H4 (cell line): Measurements from ENCODE around the gene FOLR3. TPM values are rescaled to one million over a fixed set of nuclear protein-coding genes. Genes with fewer than 3 reads are reported as not detected.
"Not testable (repeated sequence)": the region's sequence is repeated elsewhere in the genome, so short reads cannot be mapped to it uniquely, and the experiment has no call there.

Experiments
- DNase-seq: peaks from one replicate; pipeline ENCODE4 v3.0.0-alpha.2; 2015; ENCODE audit warnings: low spot score
- total RNA-seq: library from RNA; depleted of rRNA; stranded (reverse); fragments of >200 nt; shearing (Covaris generic); gene quantifications from 2 replicates; pipeline ENCODE4 v1.2.3, GENCODE V29; 2014; rRNA removed

FOLR3 gene
- total RNA-seq, 1 experiment from 2014 or later, result not detected

DNA sequence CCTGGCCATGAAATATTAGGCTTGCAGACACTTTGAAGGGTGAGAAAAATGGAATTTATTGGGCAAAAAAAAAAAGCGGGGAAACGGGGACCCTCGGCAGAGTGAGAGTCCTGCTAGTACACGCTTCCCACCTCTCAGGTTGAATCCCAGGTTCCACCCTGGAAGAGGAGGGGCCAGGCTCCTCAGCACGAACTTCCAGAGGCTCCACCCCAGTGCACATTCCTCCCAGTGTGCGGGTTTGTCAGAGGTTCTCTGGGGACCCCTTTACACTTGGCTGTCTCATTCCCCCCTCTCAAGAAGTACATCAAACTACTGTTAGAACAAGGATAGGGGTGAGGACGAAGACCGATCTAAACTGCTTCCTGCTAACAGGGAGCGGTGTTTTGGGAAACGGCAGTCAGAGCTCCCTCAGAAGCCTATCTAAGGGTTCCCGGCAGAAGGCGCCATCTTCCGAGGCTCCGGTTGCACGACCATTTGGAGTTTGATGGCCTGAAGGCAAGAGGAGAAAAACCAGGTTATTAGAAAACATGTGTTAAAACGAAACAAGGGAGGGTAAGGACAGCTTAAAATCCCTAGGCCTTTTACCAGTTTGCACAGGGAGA lies 27.5 kb downstream of the FOLR3 start:
- no peak for DNase-seq

DNA sequence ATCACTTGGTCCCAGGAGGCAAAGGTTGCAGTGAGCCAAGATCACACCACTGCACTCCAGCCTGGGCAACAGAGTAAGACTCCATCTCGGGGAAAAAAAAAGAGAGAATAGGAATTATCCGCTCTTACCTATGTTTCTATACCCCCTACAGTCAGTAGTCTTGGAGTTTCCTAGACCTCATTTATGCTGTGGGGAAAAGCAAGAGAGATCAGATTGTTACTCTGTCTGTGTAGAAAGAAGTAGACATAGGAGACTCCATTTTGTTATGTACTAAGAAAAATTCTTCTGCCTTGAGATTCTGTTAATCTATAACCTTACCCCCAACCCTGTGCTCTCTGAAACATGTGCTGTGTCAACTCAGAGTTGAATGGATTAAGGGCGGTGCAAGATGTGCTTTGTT lies 28.7 kb downstream of the FOLR3 start:
- DNase-seq, result not testable (repeated sequence)

DNA sequence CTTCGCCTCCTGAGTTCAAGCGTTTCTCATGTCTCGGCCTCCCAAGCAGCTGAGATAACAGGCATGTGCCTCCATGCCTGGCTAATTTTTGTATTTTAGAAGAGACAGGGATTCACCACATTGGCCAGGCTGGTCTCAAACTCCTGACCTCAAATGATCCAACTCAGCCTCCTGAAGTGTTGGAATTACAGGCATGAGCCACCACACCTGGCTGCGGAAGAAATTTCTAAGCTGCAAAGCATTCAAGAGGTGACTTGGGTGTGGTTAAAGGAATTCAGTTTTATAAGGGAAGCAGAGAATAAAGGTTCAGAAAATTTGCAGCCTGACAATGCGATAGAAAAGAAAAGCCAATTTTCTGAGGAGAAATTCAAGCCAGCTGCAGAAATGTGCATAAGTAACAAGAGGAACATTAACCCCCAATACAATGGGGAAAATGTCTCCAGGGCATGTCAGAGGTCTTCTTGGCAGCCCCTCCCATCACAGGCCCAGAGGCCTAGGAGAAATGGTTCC lies 33.6 kb downstream of the FOLR3 start:
- DNase-seq, result not testable (repeated sequence)

DNA sequence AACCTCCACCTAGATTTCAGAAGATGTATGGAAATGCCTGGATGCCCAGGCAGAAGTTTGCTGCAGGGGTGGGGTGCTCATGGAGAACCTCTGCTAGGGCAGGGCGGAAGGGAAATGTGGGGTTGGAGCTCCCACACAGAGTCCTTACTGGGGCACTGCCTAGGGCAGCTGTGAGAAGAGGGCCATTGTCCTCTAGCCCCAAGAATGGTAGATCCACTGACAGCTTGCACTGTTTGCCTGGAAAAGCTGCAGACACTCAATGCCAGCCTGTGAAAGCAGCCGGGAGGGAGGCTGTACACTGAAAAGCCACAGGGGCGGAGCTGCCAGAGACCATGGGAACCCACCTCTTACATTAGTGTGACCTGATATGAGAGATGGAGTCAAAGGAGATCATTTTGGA lies 34.2 kb downstream of the FOLR3 start:
- not testable (repeated sequence) for DNase-seq

GRCh38 chr11:72172043-72172442 lies 36.5 kb downstream of the FOLR3 start:
- DNase-seq, result not testable (repeated sequence)

GRCh38 chr11:72173291-72173690 lies 37.8 kb downstream of the FOLR3 start:
- no peak for DNase-seq

DNA sequence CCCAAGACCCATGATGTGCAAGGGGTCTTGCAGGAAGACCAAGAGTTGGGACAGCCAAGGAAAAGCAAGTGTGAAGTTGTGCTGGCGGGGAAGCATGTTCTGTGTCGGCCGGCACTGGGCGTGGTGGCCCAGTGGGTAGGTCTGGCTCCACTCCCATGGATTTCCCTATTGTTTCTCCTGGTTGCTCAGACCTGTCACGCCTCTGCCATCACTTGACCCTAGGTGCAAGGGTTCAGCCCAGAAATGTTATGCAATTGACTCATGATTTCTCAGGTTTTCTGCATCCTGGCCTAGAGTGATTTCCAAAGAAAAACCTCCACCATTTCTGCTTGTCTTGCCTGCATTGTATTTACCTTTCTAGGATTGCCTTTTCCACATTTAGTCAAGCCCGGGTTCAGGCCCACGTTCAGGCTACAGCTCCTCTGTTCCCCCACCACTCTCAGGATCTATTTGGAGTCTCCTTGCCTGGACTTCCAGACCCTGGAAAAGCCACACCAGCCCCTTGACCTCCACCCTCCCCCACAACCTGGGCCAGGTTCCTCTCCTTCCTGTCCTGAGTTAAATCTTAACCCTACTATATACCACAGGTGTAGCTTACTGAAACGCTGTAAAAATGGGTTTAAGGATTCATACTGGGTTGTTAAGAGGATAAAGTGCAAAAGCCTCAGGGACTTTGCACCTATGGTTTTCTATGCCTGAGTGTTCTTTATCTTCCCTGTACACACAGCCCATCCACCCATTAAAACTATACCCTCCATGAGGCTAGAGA lies 39.0 kb downstream of the FOLR3 start:
- DNase-seq, result no peak

DNA sequence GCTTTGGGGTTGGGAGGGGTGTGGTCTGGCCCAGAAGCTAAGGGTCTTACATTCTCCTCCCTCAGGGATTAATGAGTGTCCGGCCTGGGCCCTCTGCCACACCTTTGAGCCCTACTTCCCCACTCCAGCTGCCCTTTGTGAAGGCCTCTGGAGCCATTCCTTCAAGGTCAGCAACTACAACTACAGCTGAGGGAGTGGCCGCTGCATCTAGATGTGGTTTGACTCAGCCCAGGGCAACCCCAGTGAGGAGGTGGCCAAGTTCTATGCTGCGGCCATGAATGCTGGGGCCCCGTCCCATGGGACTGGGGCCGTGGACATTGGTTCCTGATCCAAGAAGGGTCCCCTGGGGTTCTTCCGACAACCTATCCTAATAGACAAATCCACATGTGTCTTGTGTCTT lies 42.1 kb downstream of the FOLR3 start:
- no peak for DNase-seq

GRCh38 chr11:72179049-72179803 lies 43.7 kb downstream of the FOLR3 start:
- no peak for DNase-seq

GRCh38 chr11:72179804-72180396 lies 44.4 kb downstream of the FOLR3 start:
- DNase-seq, result no peak

GRCh38 chr11:72180892-72181552 lies 45.5 kb downstream of the FOLR3 start:
- DNase-seq, result not testable (repeated sequence)

- DNase-seq, result not testable (repeated sequence)
Observed at GRCh38 chr11:72181553-72181958, 46.0 kb downstream of the FOLR3 start.

- no peak for DNase-seq
Observed at GRCh38 chr11:72188267-72188666, 52.7 kb downstream of the FOLR3 start.

Other genes with a start within 250 kb of the FOLR3 start
- 1.4 and 2.6 TPM in 2 replicates for gene XNDC1N, start 207.1 kb upstream of the FOLR3 start, total RNA-seq
- gene RNF121, start 206.7 kb upstream of the FOLR3 start, total RNA-seq, result 19.1 and 25.8 TPM in 2 replicates
- gene IL18BP, start 136.8 kb upstream of the FOLR3 start, total RNA-seq, result 0.60 and 1.2 TPM in 2 replicates
- gene NUMA1, start 55.2 kb upstream of the FOLR3 start, total RNA-seq, result 67.5 and 71.5 TPM in 2 replicates
- gene LRRC51, start 54.9 kb upstream of the FOLR3 start, total RNA-seq, result 3.9 and 9.3 TPM in 2 replicates
- 94.0 and 110 TPM in 2 replicates for gene LAMTOR1, start 32.4 kb upstream of the FOLR3 start, total RNA-seq
- gene TOMT, start 29.8 kb upstream of the FOLR3 start, total RNA-seq, result not detected in 2 replicates
- gene ANAPC15, start 23.0 kb upstream of the FOLR3 start, total RNA-seq, result 70.4 and 74.9 TPM in 2 replicates
- 3.4 and 6.6 TPM in 2 replicates for gene FOLR1, start 56.4 kb downstream of the FOLR3 start, total RNA-seq
- not detected in 2 replicates for gene FOLR2, start 81.1 kb downstream of the FOLR3 start, total RNA-seq
- 23.6 and 40.7 TPM in 2 replicates for gene INPPL1, start 89.0 kb downstream of the FOLR3 start, total RNA-seq
- gene PHOX2A, start 108.5 kb downstream of the FOLR3 start, total RNA-seq, result not detected in 2 replicates